Activated naive CD4-positive, alpha-beta T cell treated with anti-CD3 and anti-CD28 coated beads, Interleukin-2, amount 10 ng/mL, durations not matched to agents 7 days and 5 days (primary cell): ENCODE measurements around the gene SLAMF1.
"Not testable (repeated sequence)": the region's sequence is repeated elsewhere in the genome, so short reads cannot be mapped to it uniquely, and the experiment has no call there.

ENCODE experiments used
- CTCF ChIA-PET: fragments of 350-600 bp; sonication (Branson Sonifier 250); formaldehyde crosslinking; loops from one replicate; lab custom pipeline; 2021; ENCODE audit warnings: antibody characterized with exemption; lab: Charles Lee
- DNase-seq: peaks from one replicate; pipeline ENCODE4 v3.0.0-alpha.2; 2020
- H3K27ac Mint-ChIP-seq: one replicate; pipeline ENCODE4 v1.8.0; 2021; ENCODE audit warnings: mild to moderate bottlenecking, moderate library complexity, mixed read lengths
- H3K27me3 Mint-ChIP-seq: one replicate; pipeline ENCODE4 v1.8.0; 2021; ENCODE audit warnings: mild to moderate bottlenecking, mixed read lengths
- H3K36me3 Mint-ChIP-seq: one replicate; pipeline ENCODE4 v1.8.0; 2021; ENCODE audit warnings: mixed read lengths
- H3K4me1 Mint-ChIP-seq: one replicate; pipeline ENCODE4 v1.8.0; 2021; ENCODE audit warnings: mixed read lengths
- H3K4me3 Mint-ChIP-seq: one replicate; pipeline ENCODE4 v1.8.0; 2021; ENCODE audit warnings: mild to moderate bottlenecking, moderate library complexity, mixed read lengths
- H3K9me3 Mint-ChIP-seq: one replicate; pipeline ENCODE4 v1.8.0; 2021; ENCODE audit warnings: mixed read lengths

Gene SLAMF1, protein sequence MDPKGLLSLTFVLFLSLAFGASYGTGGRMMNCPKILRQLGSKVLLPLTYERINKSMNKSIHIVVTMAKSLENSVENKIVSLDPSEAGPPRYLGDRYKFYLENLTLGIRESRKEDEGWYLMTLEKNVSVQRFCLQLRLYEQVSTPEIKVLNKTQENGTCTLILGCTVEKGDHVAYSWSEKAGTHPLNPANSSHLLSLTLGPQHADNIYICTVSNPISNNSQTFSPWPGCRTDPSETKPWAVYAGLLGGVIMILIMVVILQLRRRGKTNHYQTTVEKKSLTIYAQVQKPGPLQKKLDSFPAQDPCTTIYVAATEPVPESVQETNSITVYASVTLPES

DNA sequence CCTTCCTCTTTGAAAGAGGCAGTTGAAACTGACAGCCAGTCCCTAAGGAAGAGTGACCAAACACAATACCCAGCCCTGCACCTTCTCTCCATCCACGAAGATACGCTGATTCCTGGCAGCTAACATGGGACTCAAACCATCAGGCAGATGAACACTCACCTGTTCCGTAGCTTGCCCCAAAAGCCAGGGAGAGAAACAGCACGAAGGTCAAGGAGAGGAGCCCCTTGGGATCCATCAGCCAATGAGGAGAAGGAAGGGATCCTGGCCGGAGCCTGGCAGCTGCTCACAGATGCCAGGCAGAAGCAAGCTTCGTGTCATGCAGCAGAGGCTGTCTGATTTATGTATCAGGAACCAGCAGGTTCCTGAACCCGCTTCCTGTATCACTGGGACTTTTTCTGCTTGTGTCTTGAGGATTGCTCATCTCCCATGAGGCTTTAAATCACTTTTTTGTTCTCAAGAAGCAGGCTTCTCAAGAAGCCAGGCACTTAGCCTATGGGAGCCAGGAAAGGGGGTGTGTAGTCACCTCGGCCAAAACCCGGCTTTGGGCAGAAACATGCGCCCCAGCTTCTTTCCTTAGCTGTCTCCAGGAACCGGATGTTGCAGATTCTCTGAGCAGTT, at the start of gene SLAMF1:
SLAMF1 (minus strand) TSS at position 334 of the 618 bp plus-strand sequence; CDS start at position 235, 99 bp downstream.
- Mint-ChIP-seq H3K4me1 (peaks cover 68% of the 10 kb centered on the region), H3K27ac (peak within 1 kb of the TSS; percentile 92), H3K9me3 (peaks cover 4% of the 10 kb centered on the region), H3K27me3 (no peaks in the 10 kb centered on the region), H3K36me3 (peaks cover 45% of the 10 kb centered on the region), H3K4me3 (peak within 1 kb of the TSS; percentile 89)
- CTCF ChIA-PET: interaction anchor here (0.8 to 4.2 kb wide), 14 partner anchors 9 to 218 kb away, joined by 3 to 40 read pairs (median 5); no protein-coding TSS in a partner anchor
- DNase-seq: peak; percentile 48

DNA sequence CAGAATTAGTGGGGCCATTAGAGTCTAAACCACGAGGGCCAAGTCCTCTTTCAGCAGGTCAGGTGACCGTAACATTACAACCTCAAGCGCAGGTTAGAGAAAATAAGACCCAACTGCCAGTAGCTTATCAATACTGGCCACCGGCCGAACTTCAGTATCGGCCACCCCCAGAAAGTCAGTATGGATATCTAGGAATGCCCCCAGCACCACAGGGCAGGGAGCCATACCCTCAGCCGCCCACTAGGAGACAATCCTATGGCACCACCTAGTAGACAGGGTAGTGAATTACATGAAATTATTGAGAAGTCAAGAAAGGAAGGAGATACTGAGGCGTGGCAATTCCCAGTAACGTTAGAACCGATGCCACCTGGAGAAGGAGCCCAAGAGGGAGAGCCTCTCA, 45.5 kb upstream of the SLAMF1 start:
- Mint-ChIP-seq H3K4me1 (peaks cover 71% of the 10 kb centered on the region), H3K36me3 (peaks cover 50% of the 10 kb centered on the region)
- H3K27me3 Mint-ChIP-seq, DNase-seq, H3K4me3 Mint-ChIP-seq, H3K9me3 Mint-ChIP-seq, H3K27ac Mint-ChIP-seq: not testable (repeated sequence)
- CTCF ChIA-PET: interaction anchor here (0.6 to 1.4 kb wide), 10 partner anchors 9 to 85 kb away, joined by 3 to 6 read pairs (median 3); no protein-coding TSS in a partner anchor

DNA sequence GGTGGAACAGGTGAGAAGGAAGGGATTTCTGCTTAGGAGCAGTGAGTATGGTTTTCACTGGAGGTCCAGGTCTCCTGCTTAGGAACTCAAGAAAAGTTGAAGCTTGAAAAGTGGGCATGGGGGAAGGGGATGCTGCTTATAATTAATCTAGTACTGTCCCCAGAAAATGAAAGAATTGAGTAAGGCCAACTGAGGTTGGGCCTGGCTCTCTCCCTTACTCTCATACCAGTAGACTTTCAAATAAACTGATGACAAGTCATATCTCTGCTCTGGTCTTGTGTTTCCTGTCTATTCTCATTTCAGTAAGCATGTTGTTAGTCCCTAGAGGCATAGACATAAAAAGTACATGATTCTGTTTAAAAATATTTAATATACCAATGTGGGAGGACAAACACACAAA, 38.4 kb upstream of the SLAMF1 start:
- Mint-ChIP-seq H3K4me1 (peaks cover 90% of the 10 kb centered on the region), H3K27me3 (no peaks in the 10 kb centered on the region), H3K9me3 (peaks cover 13% of the 10 kb centered on the region), H3K27ac (peak overlapping the region; percentile 96), H3K4me3 (peak overlapping the region; percentile 3), H3K36me3 (peaks cover 94% of the 10 kb centered on the region)
- DNase-seq: no peak
- CTCF ChIA-PET: interaction anchor here (0.7 to 8.9 kb wide), 8 partner anchors 10 to 267 kb away, joined by 3 to 107 read pairs (median 14); no protein-coding TSS in a partner anchor

DNA sequence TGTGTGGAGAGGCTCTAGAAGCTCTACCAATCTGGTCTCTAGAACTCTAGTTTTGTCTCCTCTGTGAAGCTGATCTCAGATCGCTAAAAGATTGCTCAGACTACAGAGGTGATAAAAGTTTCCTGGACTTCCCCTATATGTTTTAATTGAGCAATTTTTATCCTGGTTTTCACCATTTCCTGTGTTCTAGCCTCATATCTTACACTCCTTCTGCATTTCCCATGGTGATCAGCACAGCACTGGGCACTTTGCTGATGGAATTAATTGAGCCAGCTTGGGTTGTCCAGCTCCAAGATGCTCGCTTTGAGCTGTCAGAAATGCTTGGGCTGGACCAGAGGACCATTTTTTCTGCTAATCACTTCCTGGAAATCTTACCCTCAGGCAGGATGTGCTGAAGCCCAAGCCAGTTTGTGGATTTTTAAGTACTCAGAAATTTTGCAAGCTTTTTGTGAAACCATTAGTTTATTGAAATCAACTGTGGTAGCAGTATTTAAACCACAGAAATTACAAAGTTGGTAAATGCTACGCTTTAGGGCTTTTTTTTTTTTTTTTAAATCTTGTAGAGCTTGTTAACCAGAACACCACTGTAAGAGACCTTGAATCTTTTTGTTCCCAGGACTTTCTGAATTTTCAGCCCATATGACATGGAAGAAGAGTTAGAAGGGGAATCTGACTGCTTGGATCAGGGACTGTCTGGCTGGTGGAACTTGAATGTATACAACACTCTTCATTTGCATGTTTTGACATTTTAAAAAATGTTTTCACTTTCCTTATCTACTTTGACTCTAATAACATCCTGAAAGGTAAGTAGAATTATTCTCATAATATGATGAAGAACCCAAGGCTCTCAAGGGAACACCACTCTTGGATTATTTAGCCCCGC, 36.4 kb upstream of the SLAMF1 start:
- CTCF ChIA-PET: interaction anchor here (0.7 to 8.9 kb wide), 23 partner anchors 8 to 307 kb away, joined by 3 to 107 read pairs (median 5); partner anchors contain the start of genes CD48 and SLAMF1
- H3K27ac Mint-ChIP-seq: peak overlapping the region; percentile 96
- peaks cover 92% of the 10 kb centered on the region for H3K36me3 Mint-ChIP-seq
- peak overlapping the region; percentile 62 for H3K4me3 Mint-ChIP-seq
- no peaks in the 10 kb centered on the region for H3K27me3 Mint-ChIP-seq
- no peak for DNase-seq
- peaks cover 77% of the 10 kb centered on the region for H3K4me1 Mint-ChIP-seq
- H3K9me3 Mint-ChIP-seq: peaks cover 13% of the 10 kb centered on the region

DNA sequence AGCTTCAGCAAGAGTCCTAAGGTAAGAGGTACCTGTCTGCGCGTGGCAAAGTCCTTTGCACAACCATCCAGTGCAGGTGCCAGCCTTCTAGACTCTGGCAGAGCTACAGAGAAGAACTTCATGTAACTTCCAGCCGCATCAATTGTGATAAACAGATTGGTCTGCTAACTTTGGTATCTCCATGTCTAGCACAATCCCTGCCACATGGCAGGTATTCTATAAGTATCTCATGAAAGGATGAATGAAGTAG, 35.0 kb upstream of the SLAMF1 start:
- no peak for DNase-seq
- peaks cover 78% of the 10 kb centered on the region for H3K4me1 Mint-ChIP-seq
- peaks cover 92% of the 10 kb centered on the region for H3K36me3 Mint-ChIP-seq
- no peak overlapping the region for H3K4me3 Mint-ChIP-seq
- H3K9me3 Mint-ChIP-seq: peaks cover 8% of the 10 kb centered on the region
- H3K27me3 Mint-ChIP-seq: no peaks in the 10 kb centered on the region
- CTCF ChIA-PET: interaction anchor here (0.5 to 8.9 kb wide), 27 partner anchors 9 to 309 kb away, joined by 3 to 107 read pairs (median 6); partner anchors contain the start of genes CD48, ITLN1 and ITLN2
- H3K27ac Mint-ChIP-seq: peak overlapping the region; percentile 96

DNA sequence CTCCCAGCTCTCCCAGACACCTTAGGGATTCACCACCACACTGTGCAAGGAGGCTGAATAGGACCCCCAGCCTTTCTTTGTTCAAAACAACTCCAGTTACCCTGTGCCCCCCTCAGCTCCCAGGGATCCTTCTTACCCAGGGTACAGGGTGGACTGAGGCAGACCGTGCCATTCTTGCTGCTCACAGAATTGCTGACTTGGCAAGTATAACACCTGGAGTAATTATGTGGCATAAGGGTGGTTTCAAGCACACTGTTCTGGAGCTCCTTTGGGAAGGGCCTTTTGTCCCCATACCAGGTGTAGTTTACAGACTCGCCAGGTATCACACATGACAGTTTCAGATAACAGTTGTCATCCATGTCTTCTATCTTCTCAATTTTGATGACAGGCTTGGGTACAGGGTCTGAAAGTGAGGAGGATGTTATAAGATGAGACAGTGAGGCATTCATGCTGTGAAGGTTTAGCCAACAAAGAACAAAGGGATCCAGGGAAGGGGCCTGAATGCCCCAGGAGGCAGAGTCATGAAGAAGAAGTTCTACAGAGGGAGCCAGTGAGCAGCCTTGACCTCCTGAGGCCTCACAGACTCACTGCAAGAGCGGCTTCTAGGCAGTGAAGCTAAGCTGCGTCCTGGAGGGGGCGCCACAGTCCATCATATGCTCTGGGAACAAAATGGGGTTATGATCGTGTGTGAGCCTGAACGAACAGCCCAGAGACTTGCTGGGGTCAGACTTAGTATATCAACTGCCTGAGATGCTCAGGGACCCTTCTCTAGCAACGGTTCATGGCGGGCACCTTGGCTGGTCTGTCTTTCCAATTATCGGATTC, 34.4 kb upstream of the SLAMF1 start:
- Mint-ChIP-seq H3K27me3 (no peaks in the 10 kb centered on the region), H3K9me3 (peaks cover 2% of the 10 kb centered on the region), H3K36me3 (peaks cover 87% of the 10 kb centered on the region), H3K4me1 (peaks cover 74% of the 10 kb centered on the region), H3K27ac (peak overlapping the region; percentile 96), H3K4me3 (no peak overlapping the region)
- peak; percentile 93 for DNase-seq
- CTCF ChIA-PET: interaction anchor here (0.5 to 8.9 kb wide), 40 partner anchors 8 to 316 kb away, joined by 3 to 107 read pairs (median 4); partner anchors contain the start of genes CD48, ITLN1, ITLN2 and SLAMF1

DNA sequence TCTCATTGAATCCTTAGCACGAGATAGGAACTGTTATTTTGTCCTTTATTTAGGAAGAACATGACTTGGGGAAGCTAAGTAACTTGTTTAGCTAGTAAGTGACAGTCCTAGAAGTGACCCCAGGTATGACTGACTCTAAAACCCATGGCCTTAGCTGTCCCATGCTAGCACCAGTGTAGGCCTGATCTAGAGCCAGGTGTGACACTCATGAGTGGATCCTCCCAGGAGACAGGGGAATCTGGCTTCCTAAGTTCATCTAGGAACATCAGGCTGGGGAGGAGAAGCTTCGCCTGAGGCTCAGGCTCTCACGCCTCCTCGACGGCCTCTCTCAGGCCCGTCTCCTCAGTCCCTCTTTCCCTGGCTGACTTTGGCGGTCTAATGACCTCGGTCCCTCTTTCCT, 33.6 kb upstream of the SLAMF1 start:
- Mint-ChIP-seq H3K4me3 (no peak overlapping the region), H3K4me1 (peaks cover 65% of the 10 kb centered on the region), H3K27me3 (no peaks in the 10 kb centered on the region), H3K9me3 (no peaks in the 10 kb centered on the region), H3K36me3 (peaks cover 82% of the 10 kb centered on the region), H3K27ac (no peak overlapping the region)
- CTCF ChIA-PET: interaction anchor here (0.7 to 8.9 kb wide), 26 partner anchors 11 to 317 kb away, joined by 3 to 107 read pairs (median 6); partner anchors contain the start of genes CD48 and SLAMF1
- no peak for DNase-seq

DNA sequence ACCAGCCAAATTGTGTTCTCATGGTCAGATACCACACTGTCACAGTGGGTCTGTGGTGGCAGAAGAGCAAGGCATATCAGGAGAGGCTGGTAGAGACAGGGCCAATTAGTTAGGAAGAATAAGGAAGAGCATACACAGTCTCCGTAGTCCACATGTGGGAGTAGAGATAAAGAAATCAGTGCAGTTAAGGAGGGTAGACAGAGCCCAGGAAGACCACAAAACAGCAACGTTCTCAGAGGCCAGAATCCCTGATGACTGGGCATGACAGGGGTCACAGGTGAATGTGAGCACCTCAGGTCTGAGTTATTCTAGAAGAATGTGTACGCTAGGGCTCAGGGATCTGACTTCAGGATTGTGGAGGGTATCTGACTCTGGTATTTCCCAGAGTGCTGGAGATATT, 33.0 kb upstream of the SLAMF1 start:
- Mint-ChIP-seq H3K9me3 (no peaks in the 10 kb centered on the region), H3K36me3 (peaks cover 77% of the 10 kb centered on the region), H3K4me3 (no peak overlapping the region), H3K27me3 (no peaks in the 10 kb centered on the region), H3K27ac (peak overlapping the region; percentile 13), H3K4me1 (peaks cover 60% of the 10 kb centered on the region)
- no peak for DNase-seq
- CTCF ChIA-PET: interaction anchor here (0.8 to 8.9 kb wide), 15 partner anchors 12 to 272 kb away, joined by 3 to 107 read pairs (median 10); partner anchors contain the start of gene SLAMF1

DNA sequence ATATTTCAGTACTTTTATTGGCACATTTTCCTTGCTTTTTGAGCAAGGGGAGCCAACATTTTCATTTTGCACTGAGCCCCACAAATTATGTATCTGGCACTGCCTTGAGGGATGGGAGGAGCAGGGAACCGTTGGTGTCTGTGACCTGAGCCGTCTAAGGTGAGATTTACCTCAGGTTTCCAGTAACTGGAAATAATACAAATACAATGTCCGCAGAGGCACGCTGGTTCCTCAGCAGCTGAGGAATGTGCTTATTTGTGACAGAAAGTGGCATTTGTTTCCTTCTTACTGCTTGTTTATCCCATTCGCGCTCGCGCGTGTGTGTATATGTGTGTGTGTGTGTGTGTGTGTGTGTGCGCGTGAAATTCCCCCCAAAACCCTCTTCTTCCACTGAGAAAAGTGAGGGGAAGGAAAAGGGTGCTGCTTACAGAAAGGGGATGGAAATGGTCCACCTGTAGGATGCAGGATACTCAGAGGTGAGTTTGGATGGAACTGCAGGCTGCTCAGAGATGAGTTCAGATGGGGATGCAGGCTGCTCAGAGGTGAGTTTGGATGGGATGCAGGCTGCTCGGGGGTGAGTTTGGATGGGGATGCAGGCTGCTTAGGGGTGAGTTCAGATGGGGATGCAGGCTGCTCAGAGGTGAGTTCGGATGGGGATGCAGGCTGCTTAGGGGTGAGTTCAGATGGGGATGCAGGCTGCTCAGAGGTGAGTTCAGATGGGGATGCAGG, 30.2 kb upstream of the SLAMF1 start:
- Mint-ChIP-seq H3K27ac (peak overlapping the region; percentile 67), H3K36me3 (peaks cover 50% of the 10 kb centered on the region), H3K4me3 (no peak overlapping the region), H3K9me3 (no peaks in the 10 kb centered on the region), H3K4me1 (peaks cover 31% of the 10 kb centered on the region), H3K27me3 (no peaks in the 10 kb centered on the region)
- no peak for DNase-seq
- CTCF ChIA-PET: interaction anchor here (0.8 to 8.4 kb wide), 4 partner anchors 57 to 135 kb away, joined by 3 to 104 read pairs (median 54); no protein-coding TSS in a partner anchor

DNA sequence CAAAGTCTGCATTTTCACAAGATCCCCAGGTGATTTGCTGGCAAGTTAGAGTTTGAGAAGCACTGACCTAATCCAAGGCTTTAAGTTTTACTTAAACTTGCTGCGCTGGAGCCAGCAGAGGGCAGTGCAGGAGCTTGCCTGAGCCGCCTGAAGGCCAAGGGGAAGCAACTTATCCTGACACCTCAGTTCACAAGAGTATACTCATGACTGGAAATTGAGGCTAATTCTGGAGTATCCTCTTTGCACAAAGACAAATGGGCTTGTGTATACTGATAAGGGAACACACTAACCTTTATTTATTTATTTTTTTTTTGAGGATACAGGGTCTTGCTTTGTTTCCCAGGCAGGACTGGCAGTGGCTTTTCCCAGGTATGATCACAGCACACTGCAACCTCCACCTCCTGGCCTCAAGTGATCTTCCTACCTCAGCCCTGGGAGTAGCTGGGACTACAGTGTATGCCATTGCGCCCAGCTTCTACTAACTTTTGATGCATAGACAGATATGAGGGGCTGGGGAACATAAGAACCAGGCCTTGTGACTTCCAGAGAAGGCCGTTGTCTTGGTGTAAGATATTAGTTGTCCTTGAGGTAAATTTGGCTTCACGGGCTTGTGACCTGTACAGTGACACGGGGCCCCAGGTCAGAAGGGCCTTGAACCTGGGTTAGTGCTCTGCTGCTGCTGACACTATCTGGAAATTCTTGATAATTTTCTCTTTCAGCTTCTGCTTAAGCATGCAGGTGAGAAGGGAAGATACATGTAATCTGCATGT, 29.0 kb upstream of the SLAMF1 start:
- peak overlapping the region; percentile 79 for H3K27ac Mint-ChIP-seq
- CTCF ChIA-PET: interaction anchor here (0.6 to 6.1 kb wide), 43 partner anchors 8 to 421 kb away, joined by 3 to 69 read pairs (median 5); partner anchors contain the start of genes CD48, ITLN2 and SLAMF1
- no peaks in the 10 kb centered on the region for H3K27me3 Mint-ChIP-seq
- no peaks in the 10 kb centered on the region for H3K9me3 Mint-ChIP-seq
- DNase-seq: peak; percentile 85
- H3K36me3 Mint-ChIP-seq: peaks cover 43% of the 10 kb centered on the region
- H3K4me3 Mint-ChIP-seq: no peak overlapping the region
- peaks cover 28% of the 10 kb centered on the region for H3K4me1 Mint-ChIP-seq

DNA sequence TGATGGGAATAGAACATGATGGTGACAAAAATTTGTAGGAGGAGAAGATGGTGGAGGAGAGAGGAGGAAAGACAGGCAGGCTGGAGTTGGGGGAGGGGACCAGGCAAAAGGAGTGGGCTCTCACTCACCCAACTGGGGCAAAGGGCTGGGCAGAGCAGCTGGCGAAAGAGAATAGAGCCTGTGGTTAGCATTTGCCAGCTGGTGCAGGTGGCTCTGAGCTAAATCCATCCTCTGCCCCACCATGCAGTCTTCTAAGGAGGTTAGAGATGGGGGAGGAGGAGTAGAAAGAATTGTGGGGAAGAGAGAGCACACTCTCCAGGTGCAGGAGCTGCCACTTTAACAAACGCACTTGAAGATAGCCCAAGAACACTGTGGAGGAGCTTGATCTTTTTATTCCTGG, 27.6 kb upstream of the SLAMF1 start:
- Mint-ChIP-seq H3K9me3 (peaks cover 3% of the 10 kb centered on the region), H3K4me3 (no peak overlapping the region), H3K4me1 (peaks cover 30% of the 10 kb centered on the region), H3K36me3 (peaks cover 42% of the 10 kb centered on the region), H3K27ac (no peak overlapping the region), H3K27me3 (no peaks in the 10 kb centered on the region)
- CTCF ChIA-PET: interaction anchor here (0.8 to 6.1 kb wide), 30 partner anchors 8 to 277 kb away, joined by 3 to 69 read pairs (median 7); partner anchors contain the start of gene SLAMF1
- DNase-seq: no peak
